Upper lobe of left lung (tissue), 4 donors: Measurements from ENCODE around the gene SMAD6.

Experiments used
- CTCF ChIP-seq, 6 experiments: fragments of 450-650 bp in 4 of 6; fragments of 200-600 bp in 2 of 6; sonication (generic) in 2 of 6; IDR thresholded peaks; one replicate each; pipeline ENCODE4 v1.5.1; 2016 to 2019; ENCODE audit warnings: antibody characterized with exemption in 6 of 6
- EP300 ChIP-seq, 4 donors: sonication (generic); formaldehyde crosslinking; IDR thresholded peaks; one replicate each; pipeline ENCODE4 v1.5.1; 2017; ENCODE audit warnings: antibody characterized with exemption in 4 of 4, control low read depth in 2 of 4
- POLR2A ChIP-seq, 4 donors: fragments of 450-650 bp; IDR thresholded peaks; one replicate each; pipeline ENCODE4 v1.5.1; 2016 to 2017; ENCODE audit warnings: antibody characterized with exemption in 4 of 4, mild to moderate bottlenecking in 2 of 4
- POLR2AphosphoS5 ChIP-seq, 2 donors: sonication (generic); formaldehyde crosslinking; IDR thresholded peaks; one replicate each; pipeline ENCODE4 v1.5.1; 2017; ENCODE audit warnings: antibody characterized with exemption in 2 of 2

GRCh38 chr15:66783725-66784124 is 81.7 kb downstream of the SMAD6 start:
- TF ChIP-seq CTCF (IDR thresholded peaks at IDR 0.05) (no peak), EP300 (IDR thresholded peaks at IDR 0.05) (no peak), POLR2A (IDR thresholded peaks at IDR 0.05) (no peak), POLR2AphosphoS5 (IDR thresholded peaks at IDR 0.05) (no peak)
